ENCODE results near the gene TCIRG1. TPM values are rescaled to one million over a fixed set of nuclear protein-coding genes. Genes with fewer than 3 reads are reported as not detected.
A peak's percentile ranks its signal among the peaks of the same experiment; 100 is the strongest.

Gene TCIRG1
- total RNA-seq, 1 donor from 2014 or later: 47.2 TPM

- no peak overlapping the region for H3K4me3 Mint-ChIP-seq (ENCODE audit: unreplicated experiment)
- H3K27ac Mint-ChIP-seq (ENCODE audit: unreplicated experiment): no peak overlapping the region
- peaks cover 4% of the 10 kb centered on the region for H3K36me3 Mint-ChIP-seq (ENCODE audit: unreplicated experiment)
- no peak for DNase-seq
- peaks cover 15% of the 10 kb centered on the region for H3K4me1 Mint-ChIP-seq (ENCODE audit: low read depth, unreplicated experiment)
- H3K9me3 Mint-ChIP-seq (ENCODE audit: unreplicated experiment): no peaks in the 10 kb centered on the region
- peaks cover 5% of the 10 kb centered on the region for H3K27me3 Mint-ChIP-seq (ENCODE audit: unreplicated experiment)
- no peak for TF ChIP-seq CTCF (IDR thresholded peaks at IDR 0.05; ENCODE audit: partially characterized antibody, unreplicated experiment)
These were observed 19.0 kb downstream of the TCIRG1 start for GRCh38 chr11:68057807-68058206.

GRCh38 chr11:68061508-68061907 lies 22.7 kb downstream of the TCIRG1 start:
- peaks cover 14% of the 10 kb centered on the region for H3K4me1 Mint-ChIP-seq (ENCODE audit: low read depth, unreplicated experiment)
- H3K9me3 Mint-ChIP-seq (ENCODE audit: unreplicated experiment): peaks cover 6% of the 10 kb centered on the region
- no peak for DNase-seq
- H3K27me3 Mint-ChIP-seq (ENCODE audit: unreplicated experiment): peaks cover 7% of the 10 kb centered on the region
- H3K36me3 Mint-ChIP-seq (ENCODE audit: unreplicated experiment): no peaks in the 10 kb centered on the region
- no peak for TF ChIP-seq CTCF (IDR thresholded peaks at IDR 0.05; ENCODE audit: partially characterized antibody, unreplicated experiment)
- H3K4me3 Mint-ChIP-seq (ENCODE audit: unreplicated experiment): no peak overlapping the region
- H3K27ac Mint-ChIP-seq (ENCODE audit: unreplicated experiment): no peak overlapping the region

- H3K9me3 Mint-ChIP-seq (ENCODE audit: unreplicated experiment): peaks cover 8% of the 10 kb centered on the region
- H3K36me3 Mint-ChIP-seq (ENCODE audit: unreplicated experiment): peaks cover 10% of the 10 kb centered on the region
- H3K27me3 Mint-ChIP-seq (ENCODE audit: unreplicated experiment): peaks cover 4% of the 10 kb centered on the region
- H3K4me3 Mint-ChIP-seq (ENCODE audit: unreplicated experiment): no peak overlapping the region
- DNase-seq: no peak
- TF ChIP-seq CTCF (IDR thresholded peaks at IDR 0.05; ENCODE audit: partially characterized antibody, unreplicated experiment): no peak
- H3K27ac Mint-ChIP-seq (ENCODE audit: unreplicated experiment): peak overlapping the region; percentile 64
- peaks cover 28% of the 10 kb centered on the region for H3K4me1 Mint-ChIP-seq (ENCODE audit: low read depth, unreplicated experiment)
These were observed 26.1 kb downstream of the TCIRG1 start for GRCh38 chr11:68064926-68065325.

GRCh38 chr11:68065841-68066240 lies 27.0 kb downstream of the TCIRG1 start:
- TF ChIP-seq CTCF (IDR thresholded peaks at IDR 0.05; ENCODE audit: partially characterized antibody, unreplicated experiment): no peak
- no peak for DNase-seq
- peaks cover 10% of the 10 kb centered on the region for H3K36me3 Mint-ChIP-seq (ENCODE audit: unreplicated experiment)
- H3K4me3 Mint-ChIP-seq (ENCODE audit: unreplicated experiment): peak overlapping the region; percentile 46
- peak overlapping the region; percentile 79 for H3K27ac Mint-ChIP-seq (ENCODE audit: unreplicated experiment)
- peaks cover 4% of the 10 kb centered on the region for H3K27me3 Mint-ChIP-seq (ENCODE audit: unreplicated experiment)
- peaks cover 28% of the 10 kb centered on the region for H3K4me1 Mint-ChIP-seq (ENCODE audit: low read depth, unreplicated experiment)
- peaks cover 8% of the 10 kb centered on the region for H3K9me3 Mint-ChIP-seq (ENCODE audit: unreplicated experiment)

GRCh38 chr11:68066742-68067141 lies 27.9 kb downstream of the TCIRG1 start:
- H3K36me3 Mint-ChIP-seq (ENCODE audit: unreplicated experiment): peaks cover 10% of the 10 kb centered on the region
- H3K27me3 Mint-ChIP-seq (ENCODE audit: unreplicated experiment): peaks cover 4% of the 10 kb centered on the region
- peaks cover 28% of the 10 kb centered on the region for H3K4me1 Mint-ChIP-seq (ENCODE audit: low read depth, unreplicated experiment)
- TF ChIP-seq CTCF (IDR thresholded peaks at IDR 0.05; ENCODE audit: partially characterized antibody, unreplicated experiment): no peak
- peak overlapping the region; percentile 54 for H3K4me3 Mint-ChIP-seq (ENCODE audit: unreplicated experiment)
- DNase-seq: peak; percentile 55
- peak overlapping the region; percentile 79 for H3K27ac Mint-ChIP-seq (ENCODE audit: unreplicated experiment)
- H3K9me3 Mint-ChIP-seq (ENCODE audit: unreplicated experiment): peaks cover 8% of the 10 kb centered on the region

Measured in glutamatergic neuron (in vitro differentiated cells).